HK-2 (cell line): ENCODE results near the gene RBM46.
"Not testable (repeated sequence)": the region's sequence is repeated elsewhere in the genome, so short reads cannot be mapped to it uniquely, and the experiment has no call there.

Experiments
- DNase-seq: peaks from one replicate; pipeline ENCODE4 v3.0.0-alpha.2; 2018; ENCODE audit not compliant: unreplicated experiment

RBM46 gene

GRCh38 chr4:154836513-154836912, 55.4 kb downstream of the RBM46 start:
- DNase-seq, result no peak

GRCh38 chr4:154838155-154838554, 57.1 kb downstream of the RBM46 start:
- DNase-seq, result no peak

GRCh38 chr4:154838694-154839093, 57.6 kb downstream of the RBM46 start:
- no peak for DNase-seq

GRCh38 chr4:154854362-154854761, 73.3 kb downstream of the RBM46 start:
- no peak for DNase-seq

GRCh38 chr4:154858166-154858565, 77.1 kb downstream of the RBM46 start:
- DNase-seq, result no peak

GRCh38 chr4:154868414-154869194, 87.5 kb downstream of the RBM46 start:
- no peak for DNase-seq

GRCh38 chr4:154869301-154869700, 88.2 kb downstream of the RBM46 start:
- no peak for DNase-seq

- DNase-seq, result no peak
These were observed 91.1 kb downstream of the RBM46 start for GRCh38 chr4:154872198-154872597.

- not testable (repeated sequence) for DNase-seq
These were observed 93.0 kb downstream of the RBM46 start for GRCh38 chr4:154874049-154874448.

GRCh38 chr4:154877110-154877760, 96.2 kb downstream of the RBM46 start:
- DNase-seq, result no peak
